HG02763 (cell line): ENCODE data around the gene RASGEF1B.
A peak's percentile ranks its signal among the peaks of the same experiment; 100 is the strongest.
"Not testable (repeated sequence)": the region's sequence is repeated elsewhere in the genome, so short reads cannot be mapped to it uniquely, and the experiment has no call there.

Source experiments
- ATAC-seq: cut with Tn5 transposase; IDR thresholded peaks from one replicate; pipeline ENCODE4 v1.9.1; 2021; ENCODE audit warnings: mild to moderate bottlenecking, moderate library complexity; ENCODE audit not compliant: unreplicated experiment

The RASGEF1B gene

GRCh38 chr4:81432825-81433224 lies 38.9 kb downstream of the RASGEF1B start:
- ATAC-seq, result no peak

GRCh38 chr4:81431971-81432370 lies 39.7 kb downstream of the RASGEF1B start:
- ATAC-seq, result no peak

DNA sequence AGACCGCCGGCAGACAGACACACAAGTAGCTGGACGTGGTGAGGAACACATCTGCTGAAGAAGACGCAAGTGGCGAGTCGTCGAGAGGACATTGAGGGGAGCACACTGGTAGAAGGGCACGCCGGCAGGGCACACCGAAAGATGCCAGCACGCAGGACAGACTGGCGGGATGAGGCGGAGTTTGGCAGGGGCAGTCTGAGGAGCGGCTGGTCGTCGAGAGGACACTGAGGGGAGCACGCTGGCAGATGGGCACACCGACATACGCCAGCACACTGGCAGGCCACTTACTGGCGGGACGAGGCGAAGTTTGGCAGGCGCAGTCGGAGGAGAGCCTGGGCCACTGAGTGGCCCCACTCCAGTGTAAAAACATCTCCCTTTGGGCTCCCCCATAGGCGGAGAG lies 42.1 kb downstream of the RASGEF1B start:
- ATAC-seq, result no peak

DNA sequence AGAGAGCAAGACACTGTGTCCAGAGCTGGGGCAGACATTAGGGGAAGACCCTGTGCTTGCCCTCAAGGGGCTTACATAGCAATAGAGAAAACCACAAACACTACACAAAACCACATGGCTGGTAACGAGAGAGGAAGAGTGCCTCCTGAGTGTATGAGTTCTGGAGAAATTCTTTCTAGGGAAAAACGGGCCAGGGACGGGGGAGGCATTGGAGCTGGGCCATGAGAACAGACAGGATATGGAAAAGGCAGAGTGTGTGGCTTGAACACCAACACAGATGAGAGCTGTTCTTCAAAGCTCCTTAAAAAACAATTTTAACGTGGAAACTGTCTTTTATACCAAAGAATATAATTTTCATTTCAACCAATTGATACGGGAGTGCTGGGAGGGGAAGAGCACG lies 42.7 kb downstream of the RASGEF1B start:
- ATAC-seq, result no peak

- no peak for ATAC-seq
These were observed 43.7 kb downstream of the RASGEF1B start for GRCh38 chr4:81428002-81428401.

DNA sequence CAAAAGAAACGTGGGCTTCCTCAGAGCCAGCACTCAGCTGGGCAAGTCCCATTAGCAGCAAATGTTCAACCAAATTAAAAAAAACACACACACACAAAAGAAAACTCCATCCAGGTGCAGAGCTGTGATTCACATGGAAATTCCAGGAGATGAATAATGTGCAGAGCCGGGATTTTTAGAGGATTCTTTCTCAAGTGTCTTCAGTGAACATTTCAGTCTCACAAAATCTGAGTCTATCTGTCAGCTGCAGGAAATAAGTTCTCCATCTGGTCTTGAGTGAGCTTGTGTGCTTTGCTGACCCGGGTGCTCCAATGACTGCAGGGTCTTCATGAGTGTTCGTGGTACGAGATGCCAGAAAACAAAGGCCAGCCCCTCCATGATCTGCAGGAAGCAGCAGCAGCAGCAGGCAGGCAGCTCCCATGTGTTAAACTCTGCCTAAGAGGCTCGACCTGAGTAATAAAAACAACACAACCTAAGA lies 44.3 kb downstream of the RASGEF1B start:
- no peak for ATAC-seq

- no peak for ATAC-seq
These were observed 44.9 kb downstream of the RASGEF1B start for GRCh38 chr4:81426770-81427289.

DNA sequence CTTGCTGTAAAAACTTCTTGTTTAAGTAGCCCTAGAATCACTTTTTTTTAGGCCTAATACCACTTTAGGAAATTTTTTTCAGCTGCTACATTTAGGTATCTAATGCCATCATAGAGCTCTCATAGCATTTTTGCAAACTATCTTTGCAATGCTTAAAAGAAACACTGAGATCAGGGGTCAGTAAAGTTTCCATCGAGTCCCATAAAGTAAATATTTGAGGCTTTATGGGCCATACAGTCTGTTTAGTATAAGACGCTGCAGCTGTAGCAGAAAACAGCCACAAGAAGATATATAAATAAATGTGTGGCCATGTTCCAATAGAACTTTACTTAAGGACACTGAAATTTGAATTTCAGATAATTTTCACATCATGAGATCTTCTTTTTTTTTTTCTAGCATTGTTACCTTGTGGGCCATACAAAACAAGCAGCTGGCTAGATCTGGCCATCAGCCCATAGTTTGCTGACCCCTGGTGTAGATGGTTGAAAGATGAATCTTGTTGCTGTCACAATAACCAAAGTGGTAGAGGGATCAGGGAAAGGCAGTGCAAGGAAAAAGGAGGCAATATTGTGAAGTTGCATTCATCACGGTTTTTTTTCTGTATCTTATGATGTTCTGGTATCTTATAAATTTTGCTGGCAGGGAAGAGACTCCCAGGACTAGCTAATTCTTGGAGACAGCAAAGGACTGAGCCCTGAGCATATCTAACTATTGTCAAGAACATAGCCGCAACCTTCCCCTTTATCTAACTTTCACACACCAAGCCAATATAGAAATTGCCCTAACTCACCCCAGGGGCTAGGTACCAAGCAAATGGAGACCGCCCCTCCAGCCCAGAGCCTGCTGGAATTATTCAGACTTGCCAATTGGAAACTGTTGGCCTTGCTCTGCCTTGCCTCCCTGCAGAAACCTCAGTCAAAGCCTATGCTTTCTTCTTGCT lies 46.6 kb downstream of the RASGEF1B start:
- ATAC-seq, result no peak

GRCh38 chr4:81424336-81424735 lies 47.4 kb downstream of the RASGEF1B start:
- no peak for ATAC-seq

DNA sequence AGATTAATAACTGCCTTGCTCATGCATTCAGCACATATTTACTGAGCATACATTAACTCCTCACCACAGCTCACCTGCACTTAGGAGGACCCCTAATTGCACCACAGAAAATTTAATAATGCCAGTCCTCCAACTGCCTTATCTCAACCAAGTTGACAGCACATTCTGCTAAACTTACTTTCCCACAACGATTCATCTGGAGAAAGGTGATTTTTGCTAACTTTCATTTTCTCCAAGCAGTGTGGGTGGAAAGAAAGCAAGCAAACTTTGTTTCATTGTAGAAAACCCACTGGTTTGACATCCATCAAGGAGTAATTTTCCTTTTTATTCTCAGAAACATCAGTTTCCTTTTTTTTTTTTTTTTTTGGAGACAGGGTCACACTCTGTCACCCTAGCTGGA lies 49.1 kb downstream of the RASGEF1B start:
- ATAC-seq, result no peak

- ATAC-seq, result peak; percentile 97
These were observed 50.1 kb downstream of the RASGEF1B start for GRCh38 chr4:81421346-81422218.

GRCh38 chr4:81418572-81418971 lies 53.1 kb downstream of the RASGEF1B start:
- ATAC-seq, result no peak

DNA sequence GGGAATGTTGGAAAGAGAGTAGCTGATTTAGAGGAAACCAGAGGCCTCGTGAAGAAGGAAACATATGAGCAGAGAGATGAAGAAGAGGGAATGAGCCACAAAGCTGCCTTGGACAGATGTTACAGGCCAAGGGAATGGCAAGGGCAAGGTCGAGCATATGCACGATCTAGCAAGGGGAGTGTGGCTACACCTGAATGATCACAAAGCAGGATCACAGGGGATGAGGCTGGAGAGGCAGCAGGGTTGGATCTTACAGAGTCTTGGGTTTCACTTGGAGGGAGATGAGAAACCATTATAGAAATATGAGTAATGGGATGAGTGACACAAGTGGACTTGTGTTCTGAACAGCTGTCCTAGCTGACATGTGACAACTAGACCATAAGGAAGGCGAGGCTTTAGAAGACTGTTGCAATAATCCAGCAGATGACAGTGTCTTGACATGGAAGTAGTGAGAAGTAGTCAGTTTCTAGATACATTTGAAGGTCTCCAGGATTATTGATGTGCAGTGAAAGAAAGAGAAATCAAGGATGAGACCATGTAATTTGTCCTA lies 58.7 kb downstream of the RASGEF1B start:
- no peak for ATAC-seq

- no peak for ATAC-seq
These were observed 61.0 kb downstream of the RASGEF1B start for GRCh38 chr4:81410680-81411079.

DNA sequence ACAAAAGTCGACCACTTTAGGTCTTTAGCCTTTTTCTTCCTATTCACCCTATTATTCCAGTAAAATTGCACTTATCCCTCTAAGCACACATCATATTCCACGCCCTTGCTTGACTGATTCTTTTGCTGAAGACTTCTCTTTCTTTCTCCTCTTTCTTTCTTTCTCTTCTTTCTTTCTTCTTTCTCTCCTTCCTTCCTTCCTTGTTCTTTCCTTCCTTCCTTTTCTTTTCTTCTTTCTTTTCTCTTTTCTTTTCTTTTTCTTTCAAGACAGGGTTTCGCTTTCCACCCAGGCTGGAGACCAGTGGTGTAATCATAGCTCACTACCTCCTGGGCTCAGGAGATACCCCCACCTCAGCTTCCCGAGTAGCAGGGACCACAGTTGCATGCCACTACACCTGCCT lies 61.9 kb downstream of the RASGEF1B start:
- no peak for ATAC-seq

GRCh38 chr4:81408341-81408740 lies 63.4 kb downstream of the RASGEF1B start:
- ATAC-seq, result no peak

- no peak for ATAC-seq
These were observed 64.0 kb downstream of the RASGEF1B start for GRCh38 chr4:81407726-81408125.

GRCh38 chr4:81406481-81406880 lies 65.2 kb downstream of the RASGEF1B start:
- ATAC-seq, result not testable (repeated sequence)

DNA sequence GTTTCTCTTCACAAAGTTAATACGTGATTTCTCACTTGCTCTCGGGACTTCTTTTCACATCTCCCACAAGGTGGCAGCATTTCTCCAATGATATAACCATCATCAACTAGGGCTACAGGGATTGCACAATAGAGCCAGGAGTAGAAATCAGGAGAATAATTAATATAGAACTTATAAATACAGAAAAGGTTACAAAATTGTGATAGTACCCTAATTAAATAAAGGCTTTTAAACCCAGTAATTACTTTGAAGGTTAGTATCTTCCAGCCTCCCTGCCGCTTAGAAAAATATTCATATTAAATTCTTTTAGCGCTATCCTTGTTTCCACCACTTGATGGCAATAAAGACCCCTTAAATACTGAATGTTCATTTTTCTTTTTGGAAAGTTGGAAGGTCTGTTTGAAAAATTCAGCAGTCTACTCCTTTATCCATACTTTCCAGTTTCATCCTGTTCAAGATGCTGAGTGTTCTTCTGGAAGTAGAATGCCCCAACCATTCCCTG lies 65.8 kb downstream of the RASGEF1B start:
- peak; percentile 82 for ATAC-seq

DNA sequence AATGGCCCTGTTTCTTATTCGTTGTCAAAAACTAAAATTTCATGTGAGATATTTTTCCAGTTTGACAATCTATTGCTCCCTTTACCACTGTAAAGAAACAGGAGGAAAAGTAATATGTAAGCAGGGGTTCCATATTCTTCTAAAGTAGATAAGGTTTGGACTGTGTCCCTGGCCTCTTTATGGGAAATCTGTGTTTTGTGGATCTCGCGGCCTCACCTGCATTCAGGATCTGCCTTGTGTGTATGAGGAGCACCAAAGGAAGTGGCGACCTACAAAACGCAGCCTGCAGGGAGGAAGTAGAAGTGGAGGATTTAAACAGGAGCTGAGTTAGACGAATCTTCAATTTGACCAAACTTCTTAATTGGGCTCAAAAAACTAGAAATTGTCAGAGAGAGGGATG lies 67.0 kb downstream of the RASGEF1B start:
- no peak for ATAC-seq

GRCh38 chr4:81404294-81404693 lies 67.4 kb downstream of the RASGEF1B start:
- no peak for ATAC-seq
